Measurements from ENCODE around the gene AP1S1. TPM values are rescaled to one million over a fixed set of nuclear protein-coding genes. Genes with fewer than 3 reads are reported as not detected.
"Not testable (repeated sequence)": the region's sequence is repeated elsewhere in the genome, so short reads cannot be mapped to it uniquely, and the experiment has no call there.

The AP1S1 gene
- total RNA-seq, 1 donor from 2014 or later = 51.2 TPM

GRCh38 chr7:101201695-101202602 lies 47.7 kb downstream of the AP1S1 start:
- DNase-seq = no peak

GRCh38 chr7:101202603-101202918 lies 48.3 kb downstream of the AP1S1 start:
- no peak for DNase-seq

GRCh38 chr7:101203740-101204738 lies 49.8 kb downstream of the AP1S1 start:
- not testable (repeated sequence) for DNase-seq

- DNase-seq = no peak
Observed at GRCh38 chr7:101205901-101206664, 51.8 kb downstream of the AP1S1 start.

GRCh38 chr7:101206665-101207042 lies 52.4 kb downstream of the AP1S1 start:
- DNase-seq = no peak

- DNase-seq = no peak
Observed at GRCh38 chr7:101207459-101207858, 53.2 kb downstream of the AP1S1 start.

GRCh38 chr7:101208794-101209193 lies 54.5 kb downstream of the AP1S1 start:
- DNase-seq = no peak

- no peak for DNase-seq
Observed at GRCh38 chr7:101210143-101210542, 55.9 kb downstream of the AP1S1 start.

Small RNA genes lying within 50 kb of the gene (small RNA-seq; reads per million reads assigned to genes)
- not detected for gene MIR4653 (ENCODE audit: low replicate concordance)

Other genes with a start within 250 kb of the AP1S1 start
- gene MUC3A, start 204.9 kb upstream of the AP1S1 start, total RNA-seq = not detected
- not detected for gene MUC12, start 184.9 kb upstream of the AP1S1 start, total RNA-seq
- gene MUC17, start 134.4 kb upstream of the AP1S1 start, total RNA-seq = not detected
- gene TRIM56, start 69.0 kb upstream of the AP1S1 start, total RNA-seq = 10.1 TPM
- 18.1 TPM for gene SERPINE1, start 27.4 kb upstream of the AP1S1 start, total RNA-seq
- gene VGF, start 11.1 kb downstream of the AP1S1 start, total RNA-seq = 0.10 TPM
- gene NAT16, start 25.8 kb downstream of the AP1S1 start, total RNA-seq = not detected
- gene MOGAT3, start 46.6 kb downstream of the AP1S1 start, total RNA-seq = not detected
- 31.2 TPM for gene PLOD3, start 63.1 kb downstream of the AP1S1 start, total RNA-seq
- 52.8 TPM for gene ZNHIT1, start 63.7 kb downstream of the AP1S1 start, total RNA-seq
- gene CLDN15, start 83.3 kb downstream of the AP1S1 start, total RNA-seq = 3.6 TPM
- 92.0 TPM for gene FIS1, start 90.6 kb downstream of the AP1S1 start, total RNA-seq
- gene IFT22, start 167.3 kb downstream of the AP1S1 start, total RNA-seq = 15.6 TPM
- gene COL26A1, start 208.4 kb downstream of the AP1S1 start, total RNA-seq = 3.5 TPM

Measured in skin of body (tissue), 3 donors.